Measurements from ENCODE around the gene CFAP61.

Gene CFAP61

DNA sequence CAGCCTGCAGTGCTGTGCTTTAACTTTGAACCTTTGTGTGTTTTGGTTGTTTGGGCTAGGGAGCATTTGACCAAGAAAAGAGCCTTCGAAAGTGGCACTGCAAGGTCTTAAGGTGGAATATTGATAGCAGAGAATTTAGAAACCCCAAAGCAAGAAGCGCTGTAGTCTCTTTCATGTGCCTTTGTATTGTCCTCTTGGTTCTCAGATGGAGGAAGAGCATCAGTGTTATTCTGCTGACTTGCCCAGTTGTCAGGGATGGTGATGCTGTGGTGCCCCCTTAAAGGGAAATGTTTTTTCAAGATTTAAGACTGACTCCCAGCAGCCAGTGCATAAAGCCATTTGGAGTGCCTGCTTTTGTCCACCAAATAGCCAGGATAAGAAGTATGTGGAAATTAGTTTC, 212.9 kb downstream of the CFAP61 start:
- in situ Hi-C loops (cut with MboI; ENCODE audit: low sequenced_read_pairs) = no loop called here
- Histone ChIP-seq H3K9me3 (no peaks in the 10 kb centered on the region), H3K36me3 (replicated peaks) (no peaks in the 10 kb centered on the region), H3K4me3 (no peak overlapping the region), H3K4me1 (no peaks in the 10 kb centered on the region), H3K27me3 (ENCODE audit: low read depth) (no peaks in the 10 kb centered on the region)
- DNase-seq (ENCODE audit: low spot score in 2 of 2) = no peak

DNA sequence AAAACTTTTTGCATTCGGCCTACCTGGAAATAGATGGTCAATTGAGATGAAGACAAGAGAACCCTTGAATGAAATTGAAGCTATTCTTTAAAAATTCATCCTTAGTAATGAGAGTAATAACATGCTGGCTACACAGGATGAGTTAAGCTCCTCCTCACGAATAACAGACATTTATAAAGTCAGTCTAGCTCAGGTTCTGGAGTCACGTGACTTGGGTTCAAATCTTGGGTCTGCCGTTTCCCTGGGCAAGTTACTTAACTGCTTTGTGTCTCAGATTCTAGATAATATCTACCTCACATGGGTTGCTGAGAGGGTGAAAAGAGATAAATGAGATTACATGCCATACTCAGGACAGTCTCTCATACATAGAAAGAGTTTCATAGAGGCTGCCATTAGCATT, 214.2 kb downstream of the CFAP61 start:
- in situ Hi-C loops (cut with MboI; ENCODE audit: low sequenced_read_pairs) = no loop called here
- Histone ChIP-seq H3K4me1 (no peaks in the 10 kb centered on the region), H3K9me3 (no peaks in the 10 kb centered on the region)

DNA sequence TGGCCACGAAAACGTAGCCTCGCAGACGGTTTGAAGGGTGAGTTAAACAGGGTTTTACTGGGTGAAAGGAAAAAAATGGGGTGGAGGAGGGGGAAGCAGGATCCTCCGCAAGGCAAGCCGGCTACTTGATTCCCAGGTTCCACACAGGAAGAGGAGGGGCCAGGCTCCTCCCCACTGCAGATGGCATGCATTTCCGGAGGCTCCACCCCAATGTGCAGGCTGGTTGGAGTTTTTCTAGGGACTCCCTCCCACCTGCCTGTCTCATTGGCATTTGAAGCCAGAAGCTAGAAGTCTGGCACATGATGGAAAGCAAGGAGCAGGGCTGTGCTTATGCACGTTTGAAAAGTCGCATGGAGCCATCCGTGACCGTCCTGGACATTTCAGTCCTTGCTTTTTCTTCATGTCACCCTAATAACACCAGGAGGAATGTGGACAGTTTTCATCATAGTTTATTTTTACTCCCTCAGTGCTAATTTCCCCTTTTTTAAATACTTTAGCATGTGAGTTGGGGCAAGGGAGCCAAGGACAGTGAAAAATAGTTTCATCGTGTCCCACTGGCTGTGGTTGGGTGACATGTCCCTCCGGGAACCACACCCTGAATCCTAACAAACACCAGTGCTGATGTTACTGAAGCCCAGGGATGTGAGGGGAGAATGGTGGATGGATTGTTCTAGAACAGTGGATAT, 215.5 kb downstream of the CFAP61 start:
- Histone ChIP-seq H3K27me3 (ENCODE audit: low read depth) (no peaks in the 10 kb centered on the region), H3K9me3 (no peaks in the 10 kb centered on the region), H3K4me1 (no peaks in the 10 kb centered on the region), H3K4me3 (no peak overlapping the region), H3K36me3 (replicated peaks) (no peaks in the 10 kb centered on the region)
- in situ Hi-C loops (cut with MboI; ENCODE audit: low sequenced_read_pairs) = no loop called here
- no peak for DNase-seq (ENCODE audit: low spot score in 2 of 2)

More for the DNA sequence above, 214.2 kb downstream of the CFAP61 start:
- no peak for DNase-seq (ENCODE audit: low spot score in 2 of 2)
- Histone ChIP-seq H3K27me3 (ENCODE audit: low read depth) (no peaks in the 10 kb centered on the region), H3K36me3 (replicated peaks) (no peaks in the 10 kb centered on the region), H3K4me3 (no peak overlapping the region)

DNA sequence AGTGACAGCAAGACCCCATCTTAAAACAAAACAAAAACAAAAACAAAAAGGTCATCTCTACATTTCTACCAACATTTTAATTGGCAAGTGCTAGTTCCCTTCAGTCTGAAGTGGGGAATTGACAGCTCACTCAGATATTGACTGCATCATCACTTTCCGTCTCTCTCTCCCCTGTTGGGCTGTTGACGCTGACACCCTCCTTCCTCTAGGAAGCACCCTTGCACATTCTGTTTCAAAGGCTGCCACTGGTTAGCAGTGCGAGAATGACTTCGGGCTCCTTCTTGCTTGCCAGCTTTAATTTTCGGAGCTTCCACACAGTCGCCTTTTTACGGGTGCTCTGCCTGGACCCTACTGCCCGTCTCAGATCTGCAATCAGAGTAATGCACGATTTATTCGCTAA, 218.9 kb downstream of the CFAP61 start:
- H3K4me1 ChIP-seq = no peaks in the 10 kb centered on the region
- no peaks in the 10 kb centered on the region for H3K27me3 ChIP-seq (ENCODE audit: low read depth)
- in situ Hi-C loops (cut with MboI; ENCODE audit: low sequenced_read_pairs) = no loop called here
- H3K9me3 ChIP-seq = no peaks in the 10 kb centered on the region
- H3K36me3 ChIP-seq (replicated peaks) = no peaks in the 10 kb centered on the region
- no peak overlapping the region for H3K4me3 ChIP-seq
- DNase-seq (ENCODE audit: low spot score in 2 of 2) = no peak

DNA sequence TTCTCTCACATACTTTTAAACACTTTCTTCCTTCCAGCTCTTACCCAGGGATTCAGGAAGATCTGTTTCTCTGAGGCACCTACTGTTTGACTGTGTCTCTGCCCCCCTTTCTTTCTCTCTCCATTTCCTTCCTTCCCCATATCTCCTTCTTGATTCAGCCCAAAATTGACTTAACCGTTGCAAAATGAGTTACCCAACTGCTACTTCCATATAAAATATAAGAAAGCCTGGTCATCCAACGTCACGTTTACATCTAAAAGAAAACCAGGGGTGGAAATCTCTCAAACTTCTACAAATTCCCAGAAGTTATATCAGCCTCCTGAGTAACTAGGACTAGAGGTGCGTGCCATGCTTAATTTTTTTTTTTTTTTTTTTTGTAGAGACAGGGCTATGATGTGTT, 220.4 kb downstream of the CFAP61 start:
- in situ Hi-C loops (cut with MboI; ENCODE audit: low sequenced_read_pairs) = no loop called here
- H3K4me3 ChIP-seq = no peak overlapping the region
- no peaks in the 10 kb centered on the region for H3K9me3 ChIP-seq
- H3K36me3 ChIP-seq (replicated peaks) = no peaks in the 10 kb centered on the region
- no peaks in the 10 kb centered on the region for H3K4me1 ChIP-seq
- DNase-seq (ENCODE audit: low spot score in 2 of 2) = no peak
- no peaks in the 10 kb centered on the region for H3K27me3 ChIP-seq (ENCODE audit: low read depth)

DNA sequence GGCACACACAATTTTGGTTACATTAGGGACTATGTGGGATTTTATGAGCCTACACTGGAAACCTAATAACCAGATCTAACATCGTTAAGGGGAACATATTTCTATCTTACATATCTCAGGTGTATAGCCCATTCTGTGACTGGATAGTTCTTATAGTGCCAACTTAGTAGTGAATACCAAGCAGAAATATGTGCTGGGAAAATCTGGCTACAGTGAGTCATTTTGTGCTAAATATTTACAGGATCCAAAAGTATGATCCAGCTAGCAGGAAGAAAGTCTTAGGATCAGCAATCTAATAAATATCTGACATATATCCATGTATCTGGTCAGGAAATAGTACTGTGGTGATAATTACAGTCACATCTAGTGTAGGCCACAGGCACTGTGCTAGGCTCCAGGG, 221.0 kb downstream of the CFAP61 start:
- no peaks in the 10 kb centered on the region for H3K27me3 ChIP-seq (ENCODE audit: low read depth)
- no peaks in the 10 kb centered on the region for H3K4me1 ChIP-seq
- DNase-seq (ENCODE audit: low spot score in 2 of 2) = no peak
- H3K9me3 ChIP-seq = no peaks in the 10 kb centered on the region
- in situ Hi-C loops (cut with MboI; ENCODE audit: low sequenced_read_pairs) = no loop called here
- no peaks in the 10 kb centered on the region for H3K36me3 ChIP-seq (replicated peaks)
- no peak overlapping the region for H3K4me3 ChIP-seq

DNA sequence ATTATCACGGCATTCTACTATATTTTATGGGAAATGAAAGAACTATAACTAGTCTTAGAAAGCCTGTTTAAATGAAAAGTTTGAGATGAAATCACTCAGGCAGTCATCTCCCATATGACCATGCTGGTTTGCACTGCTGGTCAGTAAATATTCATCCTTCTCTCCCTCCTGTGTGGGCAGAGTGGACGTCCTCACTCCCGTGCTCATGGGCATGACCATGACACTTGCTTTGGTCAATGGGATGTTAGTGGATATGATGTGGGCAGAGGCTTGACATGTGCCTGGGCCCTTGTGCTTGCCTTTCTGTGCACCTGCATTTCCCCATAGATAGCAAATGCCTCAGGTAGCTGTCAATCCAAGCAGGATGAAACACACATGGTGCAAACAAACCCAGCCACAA, 222.5 kb downstream of the CFAP61 start:
- Histone ChIP-seq H3K4me3 (no peak overlapping the region), H3K4me1 (no peaks in the 10 kb centered on the region), H3K9me3 (no peaks in the 10 kb centered on the region), H3K36me3 (replicated peaks) (no peaks in the 10 kb centered on the region), H3K27me3 (ENCODE audit: low read depth) (no peaks in the 10 kb centered on the region)
- in situ Hi-C loops (cut with MboI; ENCODE audit: low sequenced_read_pairs) = no loop called here
- no peak for DNase-seq (ENCODE audit: low spot score in 2 of 2)

DNA sequence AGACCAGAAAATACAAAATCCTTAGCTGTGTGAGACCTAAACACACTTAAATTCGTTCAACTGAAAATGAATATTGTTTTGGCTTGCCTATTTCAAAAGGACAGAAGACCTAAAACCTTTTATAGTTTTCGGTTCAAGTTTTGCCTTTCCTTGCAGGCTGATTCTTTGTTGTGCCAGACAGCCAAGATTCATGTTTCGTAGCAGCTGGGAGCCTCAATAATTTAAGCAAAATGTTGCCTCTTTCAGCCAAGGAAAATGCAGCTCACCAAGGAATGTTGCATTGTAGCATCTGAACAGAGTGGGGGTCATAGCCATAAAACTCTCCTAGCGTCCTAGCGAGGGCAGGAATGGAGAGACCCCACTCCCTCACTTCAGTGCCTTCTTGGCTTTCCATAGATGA, 223.3 kb downstream of the CFAP61 start:
- Histone ChIP-seq H3K36me3 (replicated peaks) (no peaks in the 10 kb centered on the region), H3K27me3 (ENCODE audit: low read depth) (no peaks in the 10 kb centered on the region), H3K4me1 (no peaks in the 10 kb centered on the region), H3K4me3 (no peak overlapping the region), H3K9me3 (no peaks in the 10 kb centered on the region)
- in situ Hi-C loops (cut with MboI; ENCODE audit: low sequenced_read_pairs) = no loop called here
- no peak for DNase-seq (ENCODE audit: low spot score in 2 of 2)

DNA sequence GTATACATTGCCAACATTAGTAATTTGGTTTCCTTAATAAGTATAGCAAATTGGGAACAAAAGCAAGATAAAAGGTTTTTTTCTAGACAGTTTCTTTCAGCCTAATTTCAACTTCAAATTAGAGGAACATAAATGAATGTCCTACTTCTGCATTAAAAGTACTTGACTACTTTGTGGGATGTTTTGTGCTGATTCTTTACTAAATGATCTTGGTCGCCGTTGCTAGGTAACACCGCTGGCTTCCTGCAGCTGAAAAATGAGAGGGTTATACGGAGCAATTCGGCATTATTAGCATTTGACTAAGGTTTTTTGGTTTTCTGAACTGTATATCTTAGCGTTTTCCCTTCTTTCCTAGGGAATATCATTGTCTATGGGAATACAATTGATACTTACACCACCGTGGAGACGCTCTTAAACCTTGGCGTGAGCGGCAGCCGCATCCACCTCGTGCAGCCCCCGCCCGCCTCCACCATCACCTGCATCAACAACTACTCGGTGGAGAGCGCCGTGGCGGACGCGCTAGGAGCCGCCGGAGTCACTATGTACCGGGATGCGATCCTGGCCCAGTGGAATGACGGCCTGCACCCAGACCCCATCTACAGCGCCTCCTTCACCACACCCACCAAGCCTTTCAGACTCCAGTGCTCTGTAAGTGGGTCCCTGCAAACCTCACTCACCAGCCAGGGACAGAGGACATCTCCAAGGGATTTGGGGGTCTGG, 224.6 kb downstream of the CFAP61 start:
- in situ Hi-C loops (cut with MboI; ENCODE audit: low sequenced_read_pairs) = no loop called here
- no peaks in the 10 kb centered on the region for H3K36me3 ChIP-seq (replicated peaks)
- no peaks in the 10 kb centered on the region for H3K9me3 ChIP-seq
- no peak for DNase-seq (ENCODE audit: low spot score in 2 of 2)
- no peaks in the 10 kb centered on the region for H3K27me3 ChIP-seq (ENCODE audit: low read depth)
- no peak overlapping the region for H3K4me3 ChIP-seq
- no peaks in the 10 kb centered on the region for H3K4me1 ChIP-seq

DNA sequence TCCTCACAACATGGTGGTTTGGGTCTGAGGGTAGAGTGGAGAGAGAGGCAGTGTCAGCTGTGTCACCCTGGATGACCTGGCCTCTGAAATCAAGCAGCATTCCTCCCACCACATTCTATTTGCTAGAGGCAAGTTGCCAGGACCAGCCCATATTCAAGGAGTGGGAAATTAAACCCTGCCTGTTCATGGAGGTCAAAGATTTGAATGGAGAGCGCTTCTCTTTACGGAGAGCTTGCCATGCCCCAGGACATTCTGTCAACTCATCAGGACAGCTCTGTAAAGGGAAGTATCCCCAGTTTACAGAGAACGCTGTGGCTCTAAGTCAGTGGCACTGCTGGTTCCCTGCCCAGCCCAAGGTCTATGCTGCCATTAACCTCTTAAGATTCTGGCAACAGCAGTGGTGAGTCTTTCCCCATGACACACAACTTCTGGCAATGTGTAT, 225.6 kb downstream of the CFAP61 start:
- in situ Hi-C loops (cut with MboI; ENCODE audit: low sequenced_read_pairs) = no loop called here
- H3K9me3 ChIP-seq = no peaks in the 10 kb centered on the region
- H3K36me3 ChIP-seq (replicated peaks) = no peaks in the 10 kb centered on the region
- no peaks in the 10 kb centered on the region for H3K4me1 ChIP-seq
- no peak overlapping the region for H3K4me3 ChIP-seq
- H3K27me3 ChIP-seq (ENCODE audit: low read depth) = no peaks in the 10 kb centered on the region
- DNase-seq (ENCODE audit: low spot score in 2 of 2) = no peak

DNA sequence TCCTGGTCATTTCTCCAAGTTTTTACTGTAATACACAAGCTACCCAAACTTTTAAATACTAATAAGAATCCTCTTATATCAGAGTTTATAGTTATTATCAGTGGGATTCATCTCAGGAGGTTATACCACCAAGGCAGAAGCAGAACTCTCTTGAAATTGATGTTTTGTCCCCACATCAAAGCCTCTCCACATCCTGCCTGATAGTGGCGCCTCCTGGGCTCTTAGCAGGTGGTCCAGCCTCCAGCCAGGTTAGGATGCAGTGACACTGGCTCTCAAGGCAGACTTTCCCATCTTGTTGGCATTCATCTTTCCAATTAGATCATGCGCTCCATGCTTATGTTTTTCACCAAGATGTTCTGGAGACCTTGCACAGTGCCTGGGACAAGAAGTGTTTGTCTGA, 233.7 kb downstream of the CFAP61 start:
- Histone ChIP-seq H3K27me3 (ENCODE audit: low read depth) (peaks cover 2% of the 10 kb centered on the region; the same call in 1 of the 2 replicates), H3K9me3 (no peaks in the 10 kb centered on the region), H3K4me1 (no peaks in the 10 kb centered on the region), H3K4me3 (no peak overlapping the region), H3K36me3 (replicated peaks) (no peaks in the 10 kb centered on the region)
- no peak for DNase-seq (ENCODE audit: low spot score in 2 of 2)
- in situ Hi-C loops (cut with MboI; ENCODE audit: low sequenced_read_pairs) = no loop called here

DNA sequence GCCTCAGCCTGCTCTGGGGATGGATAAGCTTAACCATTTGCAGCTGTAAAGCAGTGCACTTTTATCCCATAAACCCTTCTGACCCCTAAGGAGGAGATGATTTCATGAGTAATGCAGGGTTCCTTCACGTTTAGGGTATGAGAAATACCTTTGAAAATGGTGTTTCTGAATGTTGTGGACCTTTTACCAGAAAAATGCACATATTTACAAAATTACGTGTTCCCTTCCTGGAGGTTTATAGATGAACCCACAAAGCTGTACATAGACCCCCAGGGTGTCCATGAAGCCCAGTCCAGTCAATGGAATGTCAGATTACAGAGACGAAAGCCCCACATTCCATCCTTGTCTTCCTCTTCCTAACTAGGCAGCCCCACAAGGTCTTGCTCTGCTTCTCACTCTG, 237.0 kb downstream of the CFAP61 start:
- peaks cover 2% of the 10 kb centered on the region; the same call in 1 of the 2 replicates for H3K27me3 ChIP-seq (ENCODE audit: low read depth)
- no peak overlapping the region for H3K4me3 ChIP-seq
- in situ Hi-C loops (cut with MboI; ENCODE audit: low sequenced_read_pairs) = no loop called here
- H3K36me3 ChIP-seq (replicated peaks) = no peaks in the 10 kb centered on the region
- no peaks in the 10 kb centered on the region for H3K9me3 ChIP-seq
- DNase-seq (ENCODE audit: low spot score in 2 of 2) = no peak
- H3K4me1 ChIP-seq = no peaks in the 10 kb centered on the region

DNA sequence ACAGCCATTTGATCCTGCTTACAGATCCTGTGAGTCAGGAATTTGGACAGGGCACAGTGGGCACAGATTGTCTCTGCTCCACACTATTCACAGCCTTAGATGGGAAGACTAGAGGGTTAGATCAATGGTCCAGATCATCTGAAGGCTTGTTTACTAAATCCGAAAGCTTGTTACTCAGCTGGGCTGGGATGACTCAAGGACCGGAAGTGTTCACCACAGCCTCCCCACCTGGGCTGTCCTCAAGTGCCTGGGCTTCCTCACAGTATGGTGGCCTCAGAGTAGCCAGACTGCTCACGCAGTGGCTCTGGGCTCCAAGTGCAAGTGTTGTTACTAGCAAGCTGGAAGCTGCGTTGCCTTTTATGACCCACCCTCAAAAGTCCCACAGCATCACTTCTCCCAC, 240.1 kb downstream of the CFAP61 start:
- no peak for DNase-seq (ENCODE audit: low spot score in 2 of 2)
- in situ Hi-C loops (cut with MboI; ENCODE audit: low sequenced_read_pairs) = no loop called here
- Histone ChIP-seq H3K9me3 (no peaks in the 10 kb centered on the region), H3K4me3 (no peak overlapping the region), H3K36me3 (replicated peaks) (no peaks in the 10 kb centered on the region), H3K4me1 (no peaks in the 10 kb centered on the region), H3K27me3 (ENCODE audit: low read depth) (peaks cover 2% of the 10 kb centered on the region; the same call in 1 of the 2 replicates)

DNA sequence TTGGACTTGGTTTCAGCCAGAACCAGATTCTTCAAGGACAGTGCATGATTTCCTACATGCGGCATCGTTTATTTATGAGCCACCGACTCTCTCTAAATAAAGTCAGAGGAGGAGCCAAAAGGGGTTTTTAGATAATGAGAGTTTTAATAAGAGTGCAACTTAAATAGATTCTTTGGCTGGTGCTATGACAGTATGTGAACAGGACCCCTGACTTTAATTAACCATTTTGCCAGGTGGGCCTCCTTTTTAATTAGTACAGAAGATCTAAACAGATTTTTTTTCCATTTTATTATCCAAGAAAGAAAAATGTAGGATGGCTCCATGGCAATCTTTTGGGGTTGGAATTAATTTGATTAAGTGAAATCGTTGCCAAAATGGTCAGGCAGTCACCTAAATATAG, 240.8 kb downstream of the CFAP61 start:
- Histone ChIP-seq H3K27me3 (ENCODE audit: low read depth) (peaks cover 2% of the 10 kb centered on the region; the same call in 1 of the 2 replicates), H3K4me1 (no peaks in the 10 kb centered on the region), H3K9me3 (no peaks in the 10 kb centered on the region), H3K4me3 (no peak overlapping the region), H3K36me3 (replicated peaks) (no peaks in the 10 kb centered on the region)
- in situ Hi-C loops (cut with MboI; ENCODE audit: low sequenced_read_pairs) = no loop called here
- DNase-seq (ENCODE audit: low spot score in 2 of 2) = no peak
